Measurements from ENCODE around the gene STPG3. TPM values are rescaled to one million over a fixed set of nuclear protein-coding genes. Genes with fewer than 3 reads are reported as not detected.
A peak's percentile ranks its signal among the peaks of the same experiment; 100 is the strongest.

STPG3 gene
- total and polyA plus RNA-seq, 2 of the 8 experiments (the other 6 are each of a cell fraction or from before 2014, with no cell fraction given), result not detected

GRCh38 chr9:137230705-137231371, 20.2 kb upstream of the STPG3 start, which contains the start of gene SLC34A3:
SLC34A3 (plus strand) TSS chr9:137230901; CDS start chr9:137231703, 802 bp downstream.
- Histone ChIP-seq H2BK5ac (ENCODE audit: low read depth, low read length) (no peak within 1 kb of the TSS), H2BK15ac (ENCODE audit: low read length) (no peak within 1 kb of the TSS), H2AK5ac (ENCODE audit: low read depth, low read length) (no peak within 1 kb of the TSS), H3K9ac (replicated peaks in 1 of 4; ENCODE audit: extremely low read depth in 1 of 4, low read depth in 3 of 4, low read length in 3 of 4) (no peak within 1 kb of the TSS), H2BK20ac (ENCODE audit: low read length) (no peak within 1 kb of the TSS), H3K4me3 (ENCODE audit: extremely low read depth in 1 of 4, insufficient read depth in 2 of 4, low read depth in 3 of 4, low read length in 4 of 4) (no peak within 1 kb of the TSS), H3K4me2 (ENCODE audit: insufficient read depth in 1 of 2, low read depth in 2 of 2, low read length in 2 of 2) (no peak within 1 kb of the TSS), H3K23ac (ENCODE audit: insufficient read length) (no peak within 1 kb of the TSS), H3K4ac (replicated peaks; ENCODE audit: insufficient read length, low read depth, low read length) (no peak within 1 kb of the TSS), H3K23me2 (ENCODE audit: low read depth, low read length) (no peaks in the 10 kb centered on the region), H3K27me3 (replicated peaks in 1 of 4; ENCODE audit: control insufficient read depth in 3 of 4, extremely low read depth in 1 of 4, insufficient read depth in 3 of 4, low read length in 3 of 4) (no peaks in the 10 kb centered on the region; a peak in 1 of 7 replicates), H3K79me2 (ENCODE audit: control insufficient read depth in 1 of 2, insufficient read depth in 2 of 2, low read length in 2 of 2) (no peaks in the 10 kb centered on the region), H3K56ac (replicated peaks; ENCODE audit: insufficient read length, low read depth, low read length) (no peak within 1 kb of the TSS), H3K4me1 (replicated peaks in 1 of 4; ENCODE audit: control insufficient read depth in 3 of 4, insufficient read depth in 4 of 4, low read length in 3 of 4) (peaks cover 0 to 13% (median 2%) of the 10 kb centered on the region in 4 experiments; a peak in 5 of 7 replicates), H3K18ac (ENCODE audit: extremely low read depth, low read length) (no peak within 1 kb of the TSS), H3K36me3 (ENCODE audit: control insufficient read depth in 2 of 4, insufficient read depth in 4 of 4, low read length in 3 of 4) (no peaks in the 10 kb centered on the region), H2BK12ac (ENCODE audit: low read depth, low read length) (no peak within 1 kb of the TSS), H2AFZ (ENCODE audit: low read length) (no peak within 1 kb of the TSS), H3K9me3 (ENCODE audit: insufficient read depth in 2 of 2, low read depth in 1 of 2, low read length in 1 of 2) (no peaks in the 10 kb centered on the region), H3K27ac (ENCODE audit: low read depth, low read length) (no peak within 1 kb of the TSS), H4K5ac (ENCODE audit: insufficient read length, low read depth, low read length) (no peak within 1 kb of the TSS), H4K20me1 (replicated peaks in 1 of 2; ENCODE audit: control insufficient read depth in 1 of 2, insufficient read depth in 2 of 2, low read length in 2 of 2) (peaks cover 0 to 1% of the 10 kb centered on the region in 2 experiments), H2BK120ac (replicated peaks; ENCODE audit: low read depth, low read length) (no peak within 1 kb of the TSS), H4K91ac (replicated peaks; ENCODE audit: insufficient read length, low read length) (no peak within 1 kb of the TSS), H3K14ac (ENCODE audit: insufficient read length) (no peak within 1 kb of the TSS), H3K79me1 (ENCODE audit: low read depth, low read length) (no peaks in the 10 kb centered on the region), H4K8ac (ENCODE audit: extremely low read depth, insufficient read depth, low read length) (peak within 1 kb of the TSS; percentile 71)
- DNase-seq (ENCODE audit: low read depth in 1 of 2, low spot score in 2 of 2) (no peak), FAIRE-seq (no peak)
- POLR2A ChIA-PET (ENCODE audit: partially characterized antibody), result interaction anchor here (0.7 to 69.9 kb wide), 4 partner anchors 17 to 30 kb away, joined by 3 to 1462 read pairs (median 6); partner anchors contain the start of genes NELFB, STPG3, TOR4A and TPRN
- CTCF ChIA-PET (ENCODE audit: partially characterized antibody), result interaction anchor here (0.8 to 20.2 kb wide), 5 partner anchors 11 to 201 kb away, joined by 3 to 204 read pairs (median 5); partner anchors contain the start of genes ANAPC2 and SSNA1
- 89% methylated on average over 3 of the region's 14 CpGs; no CpG with 5 or more reads in 1 of the 2 experiments for WGBS, 2 experiments (ENCODE audit: extremely low coverage in 1 of 2, insufficient coverage in 1 of 2, insufficient read length in 1 of 2, insufficient replicate concordance in 2 of 2, low coverage in 1 of 2, low lambda C conversion rate in 2 of 2, missing lambda C conversion rate in 1 of 2)
- TF ChIP-seq TCF12 (IDR thresholded peaks at IDR 0.05; ENCODE audit: low read depth, low read length) (no peak), CTCF (IDR thresholded peaks at IDR 0.05; ENCODE audit: control extremely low read depth in 1 of 3, insufficient read depth in 1 of 3, low read depth in 1 of 3, low read length in 3 of 3) (no peak), YY1 (IDR thresholded peaks at IDR 0.05; ENCODE audit: low read depth, low read length) (no peak), BCL11A (IDR thresholded peaks at IDR 0.05; ENCODE audit: low read depth in 2 of 2, low read length in 2 of 2) (no peak), CBX8 (IDR thresholded peaks at IDR 0.05; ENCODE audit: borderline replicate concordance, low read depth, low read length) (no peak), KDM5A (IDR thresholded peaks at IDR 0.05; ENCODE audit: low read length) (no peak), SAP30 (IDR thresholded peaks at IDR 0.05; ENCODE audit: insufficient read depth, insufficient replicate concordance, low read length) (no peak), CEBPB (IDR thresholded peaks at IDR 0.05; ENCODE audit: low read depth, low read length) (no peak)
- TF ChIP-seq, protein P1, sequence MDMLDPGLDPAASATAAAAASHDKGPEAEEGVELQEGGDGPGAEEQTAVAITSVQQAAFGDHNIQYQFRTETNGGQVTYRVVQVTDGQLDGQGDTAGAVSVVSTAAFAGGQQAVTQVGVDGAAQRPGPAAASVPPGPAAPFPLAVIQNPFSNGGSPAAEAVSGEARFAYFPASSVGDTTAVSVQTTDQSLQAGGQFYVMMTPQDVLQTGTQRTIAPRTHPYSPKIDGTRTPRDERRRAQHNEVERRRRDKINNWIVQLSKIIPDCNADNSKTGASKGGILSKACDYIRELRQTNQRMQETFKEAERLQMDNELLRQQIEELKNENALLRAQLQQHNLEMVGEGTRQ (IDR thresholded peaks at IDR 0.05; ENCODE audit: low read length), result no peak

Measured in H1 (cell line).